HAP-1 (cell line): ENCODE results near the gene SASH3.

Experiments used
- DNase-seq, 2 experiments: peaks; one replicate each; pipeline ENCODE4 v3.0.0-alpha.2; 2016 to 2020; ENCODE audit warnings: low spot score in 2 of 2
- H3K27me3 ChIP-seq: fragments of 250-450 bp; sonication (Bioruptor Pico); 2 replicates; pipeline ENCODE4 v1.5.1; 2020; ENCODE audit warnings: low read depth, mild to moderate bottlenecking, moderate library complexity
- H3K36me3 ChIP-seq: fragments of 250-450 bp; sonication (Bioruptor Pico); replicated peaks from 2 replicates; pipeline ENCODE4 v1.5.1; 2020; ENCODE audit warnings: mild to moderate bottlenecking
- H3K4me1 ChIP-seq: fragments of 250-450 bp; sonication (Bioruptor Pico); 2 replicates; pipeline ENCODE4 v1.5.1; 2020; ENCODE audit warnings: mild to moderate bottlenecking
- H3K4me3 ChIP-seq: fragments of 250-450 bp; sonication (Bioruptor Pico); 2 replicates; pipeline ENCODE4 v1.5.1; 2020; ENCODE audit warnings: mild to moderate bottlenecking, moderate library complexity
- H3K9me3 ChIP-seq: fragments of 250-450 bp; sonication (Bioruptor Pico); 2 replicates; pipeline ENCODE4 v1.5.1; 2020; ENCODE audit warnings: mild to moderate bottlenecking, moderate library complexity
- in situ Hi-C: fragments of 300-500 bp; cut with MboI; formaldehyde crosslinking; loops from 3 replicates; pipeline ENCODE4 v1.14.3; 2020; ENCODE audit warnings: low sequenced_read_pairs, inconsistent platforms, mixed read lengths

SASH3 gene

GRCh38 chrX:129768586-129769466, 10.9 kb upstream of the SASH3 start:
- in situ Hi-C loops, result no loop called here
- Histone ChIP-seq H3K36me3 (no peaks in the 10 kb centered on the region), H3K9me3 (no peaks in the 10 kb centered on the region), H3K4me1 (no peaks in the 10 kb centered on the region), H3K4me3 (no peak overlapping the region), H3K27me3 (no peaks in the 10 kb centered on the region)
- DNase-seq, result no peak

GRCh38 chrX:129769467-129770154, 10.1 kb upstream of the SASH3 start:
- Histone ChIP-seq H3K9me3 (no peaks in the 10 kb centered on the region), H3K27me3 (no peaks in the 10 kb centered on the region), H3K4me3 (no peak overlapping the region), H3K36me3 (no peaks in the 10 kb centered on the region), H3K4me1 (no peaks in the 10 kb centered on the region; the same call in 1 of the 2 replicates)
- DNase-seq, result no peak
- in situ Hi-C loops, result no loop called here

GRCh38 chrX:129771266-129771995, 8.3 kb upstream of the SASH3 start:
- H3K9me3 ChIP-seq, result no peaks in the 10 kb centered on the region
- H3K4me1 ChIP-seq, result no peaks in the 10 kb centered on the region; the same call in 1 of the 2 replicates
- DNase-seq, result no peak
- in situ Hi-C loops, result no loop called here
- no peak overlapping the region for H3K4me3 ChIP-seq
- no peaks in the 10 kb centered on the region for H3K36me3 ChIP-seq
- H3K27me3 ChIP-seq, result no peaks in the 10 kb centered on the region

- Histone ChIP-seq H3K4me3 (no peak overlapping the region), H3K9me3 (no peaks in the 10 kb centered on the region), H3K36me3 (no peaks in the 10 kb centered on the region), H3K4me1 (no peaks in the 10 kb centered on the region; the same call in 1 of the 2 replicates), H3K27me3 (no peaks in the 10 kb centered on the region)
- in situ Hi-C loops, result no loop called here
- DNase-seq, result no peak
These were observed 6.8 kb upstream of the SASH3 start for GRCh38 chrX:129772796-129773431.

- DNase-seq, result peak in 1 of 2 experiments; percentile 19
- Histone ChIP-seq H3K36me3 (no peaks in the 10 kb centered on the region), H3K4me1 (no peaks in the 10 kb centered on the region; the same call in 1 of the 2 replicates), H3K4me3 (no peak overlapping the region), H3K27me3 (no peaks in the 10 kb centered on the region), H3K9me3 (no peaks in the 10 kb centered on the region)
- in situ Hi-C loops, result no loop called here
These were observed 5.9 kb upstream of the SASH3 start for GRCh38 chrX:129773649-129774458.

- no peak for DNase-seq
- H3K4me3 ChIP-seq, result no peak overlapping the region
- in situ Hi-C loops, result no loop called here
- no peaks in the 10 kb centered on the region; the same call in 1 of the 2 replicates for H3K4me1 ChIP-seq
- no peaks in the 10 kb centered on the region for H3K27me3 ChIP-seq
- no peaks in the 10 kb centered on the region for H3K9me3 ChIP-seq
- no peaks in the 10 kb centered on the region for H3K36me3 ChIP-seq
These were observed 2.3 kb upstream of the SASH3 start for GRCh38 chrX:129777218-129778030.

GRCh38 chrX:129779086-129779672, 570 bp upstream of the SASH3 start:
- in situ Hi-C loops, result no loop called here
- H3K36me3 ChIP-seq, result no peaks in the 10 kb centered on the region
- H3K4me1 ChIP-seq, result no peaks in the 10 kb centered on the region; the same call in 1 of the 2 replicates
- no peak for DNase-seq
- H3K9me3 ChIP-seq, result no peaks in the 10 kb centered on the region
- no peaks in the 10 kb centered on the region for H3K27me3 ChIP-seq
- no peak overlapping the region for H3K4me3 ChIP-seq

GRCh38 chrX:129780441-129781105, 824 bp downstream of the SASH3 start:
- Histone ChIP-seq H3K4me1 (no peaks in the 10 kb centered on the region), H3K36me3 (no peaks in the 10 kb centered on the region), H3K4me3 (no peak overlapping the region), H3K27me3 (no peaks in the 10 kb centered on the region), H3K9me3 (no peaks in the 10 kb centered on the region)
- in situ Hi-C loops, result no loop called here
- DNase-seq, result no peak

- Histone ChIP-seq H3K4me1 (no peaks in the 10 kb centered on the region), H3K4me3 (no peak overlapping the region), H3K27me3 (no peaks in the 10 kb centered on the region), H3K36me3 (no peaks in the 10 kb centered on the region), H3K9me3 (no peaks in the 10 kb centered on the region)
- DNase-seq, result no peak
- in situ Hi-C loops, result no loop called here
These were observed 1.5 kb downstream of the SASH3 start for GRCh38 chrX:129781134-129781672.

GRCh38 chrX:129781680-129782495, 2.1 kb downstream of the SASH3 start:
- no peaks in the 10 kb centered on the region for H3K4me1 ChIP-seq
- in situ Hi-C loops, result no loop called here
- H3K9me3 ChIP-seq, result no peaks in the 10 kb centered on the region
- H3K27me3 ChIP-seq, result no peaks in the 10 kb centered on the region
- DNase-seq, result no peak
- H3K36me3 ChIP-seq, result no peaks in the 10 kb centered on the region
- no peak overlapping the region for H3K4me3 ChIP-seq

- no peak for DNase-seq
- Histone ChIP-seq H3K36me3 (no peaks in the 10 kb centered on the region), H3K9me3 (no peaks in the 10 kb centered on the region), H3K4me3 (no peak overlapping the region), H3K4me1 (no peaks in the 10 kb centered on the region), H3K27me3 (no peaks in the 10 kb centered on the region)
- in situ Hi-C loops, result no loop called here
These were observed 3.0 kb downstream of the SASH3 start for GRCh38 chrX:129782706-129783105.
